AG09319 (cell line): Measurements from ENCODE around the gene TUBB1.

Experiments used
- DNase-seq: peaks from one replicate; pipeline ENCODE4 v3.0.0-alpha.2; 2010; ENCODE audit warnings: low read depth; ENCODE audit errors: extremely low read depth
- TF ChIP-seq, protein P1 (sequence below): IDR thresholded peaks from 2 replicates; pipeline ENCODE4 v1.5.1; 2011; ENCODE audit warnings: low read depth, mild to moderate bottlenecking, inconsistent platforms, low read length, moderate library complexity

TUBB1 gene

DNA sequence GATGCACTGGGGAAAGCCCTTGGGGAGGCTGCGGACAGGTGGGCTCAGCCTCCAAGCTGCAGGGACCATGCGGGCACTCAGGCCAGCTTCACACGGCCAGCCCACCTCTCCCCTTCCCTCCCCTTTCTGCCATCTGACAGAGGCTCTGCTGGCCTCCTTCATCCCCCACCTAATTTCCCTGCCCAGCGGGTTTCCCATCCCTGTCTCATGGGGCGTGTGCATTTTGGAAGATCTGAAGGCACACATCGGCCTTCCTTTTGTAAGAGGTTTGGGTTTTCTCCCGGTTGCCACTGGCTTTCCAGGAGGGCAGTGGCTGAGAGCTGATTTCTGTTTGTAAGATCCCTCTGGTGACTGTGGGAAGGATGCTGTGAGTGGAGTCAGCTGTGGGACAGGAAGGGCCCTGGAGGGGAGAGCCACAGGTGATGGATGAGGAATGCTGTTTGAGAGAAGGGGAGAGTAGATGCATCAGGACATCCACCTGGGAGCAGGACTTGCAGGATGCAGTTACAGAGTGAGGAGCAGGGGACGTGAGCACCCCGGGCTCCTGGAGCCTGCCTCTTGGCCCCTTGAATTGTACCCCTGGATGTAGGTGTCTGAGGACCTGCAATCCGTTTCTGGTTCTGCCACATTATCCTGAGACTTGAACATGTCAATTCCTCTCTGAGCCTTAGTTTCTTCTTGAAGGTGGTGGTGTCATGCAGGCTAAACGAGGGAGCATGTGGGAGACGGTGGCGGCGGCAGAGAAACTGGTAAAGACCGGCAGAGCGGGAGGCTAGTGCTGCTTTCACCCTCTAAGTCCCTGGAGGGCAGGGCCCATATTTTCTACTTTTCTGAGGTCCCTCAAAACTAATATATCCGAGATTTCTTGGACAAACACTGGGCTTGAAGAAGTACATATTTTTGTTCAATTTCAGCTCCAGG, 5.9 kb upstream of the TUBB1 start:
- TF ChIP-seq, protein P1, sequence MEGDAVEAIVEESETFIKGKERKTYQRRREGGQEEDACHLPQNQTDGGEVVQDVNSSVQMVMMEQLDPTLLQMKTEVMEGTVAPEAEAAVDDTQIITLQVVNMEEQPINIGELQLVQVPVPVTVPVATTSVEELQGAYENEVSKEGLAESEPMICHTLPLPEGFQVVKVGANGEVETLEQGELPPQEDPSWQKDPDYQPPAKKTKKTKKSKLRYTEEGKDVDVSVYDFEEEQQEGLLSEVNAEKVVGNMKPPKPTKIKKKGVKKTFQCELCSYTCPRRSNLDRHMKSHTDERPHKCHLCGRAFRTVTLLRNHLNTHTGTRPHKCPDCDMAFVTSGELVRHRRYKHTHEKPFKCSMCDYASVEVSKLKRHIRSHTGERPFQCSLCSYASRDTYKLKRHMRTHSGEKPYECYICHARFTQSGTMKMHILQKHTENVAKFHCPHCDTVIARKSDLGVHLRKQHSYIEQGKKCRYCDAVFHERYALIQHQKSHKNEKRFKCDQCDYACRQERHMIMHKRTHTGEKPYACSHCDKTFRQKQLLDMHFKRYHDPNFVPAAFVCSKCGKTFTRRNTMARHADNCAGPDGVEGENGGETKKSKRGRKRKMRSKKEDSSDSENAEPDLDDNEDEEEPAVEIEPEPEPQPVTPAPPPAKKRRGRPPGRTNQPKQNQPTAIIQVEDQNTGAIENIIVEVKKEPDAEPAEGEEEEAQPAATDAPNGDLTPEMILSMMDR, result no peak
- no peak for DNase-seq

GRCh38 chr20:59013959-59014608, 5.1 kb upstream of the TUBB1 start:
- TF ChIP-seq, protein P1, result no peak
- DNase-seq, result no peak

GRCh38 chr20:59014680-59015389, 4.4 kb upstream of the TUBB1 start:
- no peak for DNase-seq
- TF ChIP-seq, protein P1, result no peak

DNA sequence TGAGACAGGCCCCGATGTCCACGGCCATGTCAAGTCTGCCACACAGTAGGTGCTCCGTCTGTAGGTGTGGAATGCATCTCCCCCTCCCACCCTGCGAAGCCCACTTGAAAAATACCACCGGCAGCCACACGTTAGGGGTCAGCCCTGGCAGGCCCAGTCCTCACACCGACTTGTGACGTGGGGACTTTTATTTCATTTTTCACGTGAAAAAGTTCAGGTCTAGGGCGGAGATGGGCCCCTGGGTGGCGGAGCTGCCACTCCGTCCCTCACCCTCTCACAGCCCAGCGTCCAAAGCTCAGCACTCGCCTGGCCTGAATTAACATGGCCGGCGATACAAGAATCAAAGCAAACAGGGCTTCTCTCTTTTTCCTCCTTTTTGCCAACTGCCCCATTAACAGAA, 3.8 kb upstream of the TUBB1 start:
- DNase-seq, result no peak
- TF ChIP-seq, protein P1, result no peak

- DNase-seq, result no peak
- TF ChIP-seq, protein P1, result no peak
Measured at GRCh38 chr20:59015812-59016711, 3.2 kb upstream of the TUBB1 start.

GRCh38 chr20:59016795-59017492, 2.3 kb upstream of the TUBB1 start:
- no peak for DNase-seq
- TF ChIP-seq, protein P1, result no peak
